HepG2 (cell line): ENCODE measurements around the gene C20orf202. TPM values are rescaled to one million over a fixed set of nuclear protein-coding genes. Genes with fewer than 3 reads are reported as not detected.

Source experiments
- ATAC-seq: fragments of 200-7000 bp; cut with Tn5 transposase; 3 replicates; pipeline ENCODE4 v1.9.1; 2020; ENCODE audit warnings: mild to moderate bottlenecking, moderate library complexity
- BruUV-seq: library from RNA; stranded (reverse); fragments of 400-500 nt; replicated peaks from 2 replicates; lab custom pipeline; 2021; lab: Mats Ljungman, UMichigan
- CTCF ChIA-PET: fragments of 300-600 bp; formaldehyde crosslinking; extraction: SDS; loops from one replicate; lab custom pipeline; 2021; ENCODE audit warnings: low total read pairs, inconsistent platforms, low intra/inter-chr PET ratio; lab: Yijun Ruan, JAX
- POLR2A ChIA-PET: fragments of 350-600 bp; sonication (Branson Sonifier 250); formaldehyde crosslinking; loops from one replicate; lab custom pipeline; 2020; ENCODE audit warnings: antibody characterized with exemption, inconsistent platforms; lab: Yijun Ruan, JAX
- DNase-seq: peaks from one replicate; pipeline ENCODE4 v3.0.0-alpha.2; 2015; ENCODE audit warnings: low spot score
- FAIRE-seq: peaks from 3 replicates; lab custom pipeline; 2011; peaks lifted over from hg19 to GRCh38; lab: Jason Lieb, UNC
- H2AFZ ChIP-seq: one replicate; pipeline ENCODE4 v1.6.1; 2011; ENCODE audit warnings: low read length, inconsistent platforms
- H3K27ac ChIP-seq: fragments of 300-600 bp; 3 replicates; pipeline ENCODE4 v1.8.0; 2011; ENCODE audit warnings: mixed run types, mild to moderate bottlenecking, mixed read lengths, low read length, inconsistent platforms; ENCODE audit not compliant: insufficient read depth; ENCODE audit errors: extremely low read length
- H3K27me3 ChIP-seq, 2 experiments: fragments of 200-600 bp in 1 of 2; 2 replicates in 1 of 2; 3 replicates in 1 of 2; pipeline versions ENCODE4 v1.6.0 to v1.8.0; 2011; ENCODE audit warnings: low read length in 2 of 2, mild to moderate bottlenecking in 2 of 2, moderate library complexity in 2 of 2, inconsistent platforms in 1 of 2; ENCODE audit not compliant: insufficient read depth in 2 of 2, control insufficient read depth in 1 of 2
- H3K36me3 ChIP-seq, 2 experiments: fragments of 200-600 bp in 1 of 2; replicated peaks in 1 of 2; 2 replicates in 1 of 2; 3 replicates in 1 of 2; pipeline versions ENCODE4 v1.5.1 to v1.8.0; 2011; ENCODE audit warnings: low read length in 2 of 2, inconsistent platforms in 1 of 2; ENCODE audit not compliant: insufficient read depth in 2 of 2, control insufficient read depth in 1 of 2
- H3K4me1 ChIP-seq: 2 replicates; pipeline ENCODE4 v1.5.1; 2012; ENCODE audit warnings: low read length, inconsistent platforms; ENCODE audit not compliant: insufficient read depth
- H3K4me2 ChIP-seq: 2 replicates; pipeline ENCODE4 v1.6.0; 2011; ENCODE audit warnings: low read depth, low read length, inconsistent platforms
- H3K4me3 ChIP-seq, 3 experiments: fragments of 200-600 bp in 1 of 3; sonication (generic), shearing (Covaris generic) in 1 of 3; replicated peaks in 1 of 3; 2 replicates each; pipeline ENCODE4 v1.5.1; 2011 to 2016; ENCODE audit warnings: low read length in 3 of 3, inconsistent platforms in 2 of 3, low read depth in 2 of 3, mild to moderate bottlenecking in 2 of 3, control low read depth in 1 of 3, mixed read lengths in 1 of 3; ENCODE audit not compliant: insufficient read depth in 1 of 3
- H3K79me2 ChIP-seq: one replicate; pipeline ENCODE4 v1.6.1; 2011; ENCODE audit warnings: low read length, inconsistent platforms; ENCODE audit not compliant: insufficient read depth
- H3K9ac ChIP-seq: 2 replicates; pipeline ENCODE4 v1.6.0; 2011; ENCODE audit warnings: mild to moderate bottlenecking, low read depth, low read length, inconsistent platforms; ENCODE audit not compliant: insufficient read depth
- H3K9me3 ChIP-seq: 2 replicates; pipeline ENCODE4 v1.5.1; 2012; ENCODE audit warnings: mild to moderate bottlenecking, low read length
- H4K20me1 ChIP-seq: 2 replicates; pipeline ENCODE4 v1.6.0; 2011; ENCODE audit warnings: inconsistent platforms, mild to moderate bottlenecking, low read length, moderate library complexity; ENCODE audit not compliant: insufficient read depth
- ATF2 ChIP-seq: sonication (generic); formaldehyde crosslinking; IDR thresholded peaks from 2 replicates; pipeline ENCODE4 v1.4.0; 2020; ENCODE audit warnings: missing genetic modification reagents
- FIP1L1 ChIP-seq: fragments of 200-400 bp; formaldehyde crosslinking; IDR thresholded peaks from 2 replicates; pipeline ENCODE4 v1.6.1; 2018; ENCODE audit warnings: low read depth, mild to moderate bottlenecking, low read length, moderate library complexity, borderline replicate concordance; ENCODE audit not compliant: insufficient read depth
- MTF1 ChIP-seq: sonication (generic); formaldehyde crosslinking; IDR thresholded peaks from 2 replicates; pipeline ENCODE4 v1.5.0; 2020; ENCODE audit warnings: missing genetic modification reagents
- PHF20 ChIP-seq: sonication (generic); formaldehyde crosslinking; IDR thresholded peaks from 2 replicates; pipeline ENCODE4 v1.5.0; 2020; ENCODE audit warnings: mild to moderate bottlenecking, missing genetic modification reagents
- STAT5B ChIP-seq: sonication (generic); formaldehyde crosslinking; IDR thresholded peaks from 2 replicates; pipeline ENCODE4 v1.4.0; 2020; ENCODE audit warnings: missing genetic modification reagents
- in situ Hi-C: cut with HindIII; loops from 2 replicates; pipeline ENCODE4 v1.10.0; 2017; ENCODE audit warnings: low pct_unique_long_range_greater_than_20kb; ENCODE audit not compliant: extremely low pct_ligation_motif_present
- intact Hi-C: fragments of 100-400 bp; cut with micrococcal nuclease; formaldehyde crosslinking; loops from one replicate; pipeline ENCODE4 v1.10.0; 2022; ENCODE audit not compliant: unreplicated experiment
- polyA plus RNA-seq, 8 experiments: library from polyadenylated mRNA; depleted of rRNA in 3 of 8; stranded (reverse) in 7 of 8; unstranded in 1 of 8; fragments of >200 nt; fragmentation: Illumina TruSeq in 4 of 8; extraction: Trizol in 4 of 8; gene quantifications; 2 replicates each; pipeline versions ENCODE4 v1.2.1 to v1.2.3, GENCODE V29; 2011 to 2016; ENCODE audit warnings: low read depth in 4 of 8, missing spikeins in 1 of 8, mixed read lengths in 1 of 8; ENCODE audit not compliant: insufficient read depth in 1 of 8
- total RNA-seq, 5 experiments: library from RNA; depleted of rRNA; stranded (reverse); fragments of >200 nt; fragmentation: Illumina TruSeq; extraction: Trizol; gene quantifications; 2 replicates each; pipeline ENCODE4 v1.2.3, GENCODE V29; 2016; ENCODE audit warnings: low read depth in 1 of 5

Gene C20orf202
- total and polyA plus RNA-seq, 2 of the 13 experiments (the other 11 are each of a cell fraction or from before 2014, with no cell fraction given) = 0.20 to 1.2 TPM

- no TSS peak for BruUV-seq
- no peak overlapping the region for H3K27ac ChIP-seq
- in situ Hi-C loops = no loop called here
- POLR2A ChIA-PET = no interaction called here
- DNase-seq (no peak), FAIRE-seq (no peak)
- H3K4me2 ChIP-seq = no peak overlapping the region
- no peak overlapping the region for H3K9ac ChIP-seq
- H3K27me3 ChIP-seq = peaks cover 0 to 23% of the 10 kb centered on the region in 2 experiments; a peak in 2 of 5 replicates
- no peak overlapping the region for H3K4me3 ChIP-seq
- H4K20me1 ChIP-seq = no peaks in the 10 kb centered on the region
- TF ChIP-seq MTF1 (CRISPR knock-in tag) (no peak), ATF2 (CRISPR knock-in tag) (no peak), STAT5B (no peak), FIP1L1 (no peak), PHF20 (CRISPR knock-in tag) (0 out of 2 replicates have a peak, but pooled peaks have one; percentile 31)
- TF ChIP-seq, all 625 proteins: peak for 1
- H3K36me3 ChIP-seq = no peaks in the 10 kb centered on the region
- ATAC-seq = no peak
- H3K79me2 ChIP-seq = no peaks in the 10 kb centered on the region
- no peak overlapping the region for H2AFZ ChIP-seq
- intact Hi-C loops = loop anchor here (2.0 kb wide), 1 partner anchor 89 kb away; no protein-coding TSS in a partner anchor
- peaks cover 9% of the 10 kb centered on the region; the same call in 1 of the 2 replicates for H3K4me1 ChIP-seq
- no peaks in the 10 kb centered on the region for H3K9me3 ChIP-seq
- CTCF ChIA-PET = interaction anchor here (0.8 to 2.3 kb wide), 4 partner anchors 34 to 396 kb away, joined by 3 to 17 read pairs (median 6); no protein-coding TSS in a partner anchor
Observed at GRCh38 chr20:1212023-1212422, 8.8 kb downstream of the C20orf202 start.
